HepG2 (cell line): ENCODE data around the gene PGPEP1. TPM values are rescaled to one million over a fixed set of nuclear protein-coding genes. Genes with fewer than 3 reads are reported as not detected.

Source experiments
- ATF2 ChIP-seq: sonication (generic); formaldehyde crosslinking; IDR thresholded peaks from 2 replicates; pipeline ENCODE4 v1.4.0; 2020; ENCODE audit warnings: missing genetic modification reagents
- CCDC6 ChIP-seq: sonication (generic); formaldehyde crosslinking; IDR thresholded peaks from 2 replicates; pipeline ENCODE4 v1.8.1; 2022; ENCODE audit warnings: mild to moderate bottlenecking, missing genetic modification reagents, moderate library complexity
- CTCF ChIP-seq: sonication (generic); formaldehyde crosslinking; IDR thresholded peaks from 2 replicates; pipeline ENCODE4 v1.5.0; 2020; ENCODE audit warnings: mild to moderate bottlenecking, missing genetic modification reagents, moderate library complexity
- EEA1 ChIP-seq: sonication (generic); formaldehyde crosslinking; IDR thresholded peaks from 2 replicates; pipeline ENCODE4 v1.5.1; 2020; ENCODE audit warnings: mild to moderate bottlenecking, missing genetic modification reagents, borderline replicate concordance
- ETS1 ChIP-seq: sonication (generic); formaldehyde crosslinking; IDR thresholded peaks from 2 replicates; pipeline ENCODE4 v1.4.0; 2020; ENCODE audit warnings: missing genetic modification reagents
- FOSL1 ChIP-seq: sonication (generic); formaldehyde crosslinking; IDR thresholded peaks from 2 replicates; pipeline ENCODE4 v1.9.0; 2021; ENCODE audit warnings: missing genetic modification reagents, borderline replicate concordance
- FOXA3 ChIP-seq: IDR thresholded peaks from 2 replicates; pipeline ENCODE4 v1.6.1; 2016; ENCODE audit warnings: missing genetic modification reagents, missing compliant biosample characterization
- FOXO1 ChIP-seq: sonication (generic); formaldehyde crosslinking; IDR thresholded peaks from 2 replicates; pipeline ENCODE4 v1.4.0; 2020; ENCODE audit warnings: missing genetic modification reagents
- HBP1 ChIP-seq: IDR thresholded peaks from 2 replicates; pipeline ENCODE4 v1.6.1; 2016; ENCODE audit warnings: low read depth, control low read depth
- POLR2A ChIP-seq, 2 experiments: IDR thresholded peaks; 2 replicates each; pipeline ENCODE4 v1.6.1; 2011; ENCODE audit warnings: low read depth in 2 of 2, low read length in 2 of 2, mild to moderate bottlenecking in 1 of 2, moderate library complexity in 1 of 2; ENCODE audit not compliant: insufficient read depth in 1 of 2
- POLR2AphosphoS5 ChIP-seq: IDR thresholded peaks from 2 replicates; pipeline ENCODE4 v1.6.1; 2012; ENCODE audit warnings: low read depth, low read length
- RFXAP ChIP-seq: sonication (generic); formaldehyde crosslinking; IDR thresholded peaks from 2 replicates; pipeline ENCODE4 v1.4.0; 2020; ENCODE audit warnings: missing genetic modification reagents, borderline replicate concordance
- SATB2 ChIP-seq: sonication (generic); formaldehyde crosslinking; IDR thresholded peaks from 2 replicates; pipeline ENCODE4 v1.5.0; 2020; ENCODE audit warnings: missing genetic modification reagents
- STAT5B ChIP-seq: sonication (generic); formaldehyde crosslinking; IDR thresholded peaks from 2 replicates; pipeline ENCODE4 v1.4.0; 2020; ENCODE audit warnings: missing genetic modification reagents
- ZBTB8A ChIP-seq: sonication (generic); formaldehyde crosslinking; IDR thresholded peaks from 2 replicates; pipeline ENCODE4 v1.4.0; 2020; ENCODE audit warnings: mild to moderate bottlenecking, low read depth, missing genetic modification reagents, borderline replicate concordance
- ZKSCAN5 ChIP-seq: sonication (generic); formaldehyde crosslinking; IDR thresholded peaks from 2 replicates; pipeline ENCODE4 v1.5.1; 2020; ENCODE audit warnings: mild to moderate bottlenecking, missing genetic modification reagents
- ZNF235 ChIP-seq: sonication (generic); formaldehyde crosslinking; IDR thresholded peaks from 2 replicates; pipeline ENCODE4 v1.8.1; 2023; ENCODE audit warnings: mild to moderate bottlenecking, missing genetic modification reagents, borderline replicate concordance
- ZNF704 ChIP-seq: sonication (generic); formaldehyde crosslinking; IDR thresholded peaks from 2 replicates; pipeline ENCODE4 v1.8.1; 2023; ENCODE audit warnings: mild to moderate bottlenecking, inconsistent platforms, moderate library complexity, missing genetic modification reagents, borderline replicate concordance
- ZNF879 ChIP-seq: sonication (generic); formaldehyde crosslinking; IDR thresholded peaks from 2 replicates; pipeline ENCODE4 v1.8.1; 2023; ENCODE audit warnings: missing genetic modification reagents
- polyA plus RNA-seq, 8 experiments: library from polyadenylated mRNA; depleted of rRNA in 3 of 8; stranded (reverse) in 7 of 8; unstranded in 1 of 8; fragments of >200 nt; fragmentation: Illumina TruSeq in 4 of 8; extraction: Trizol in 4 of 8; gene quantifications; 2 replicates each; pipeline versions ENCODE4 v1.2.1 to v1.2.3, GENCODE V29; 2011 to 2016; ENCODE audit warnings: low read depth in 4 of 8, missing spikeins in 1 of 8, mixed read lengths in 1 of 8; ENCODE audit not compliant: insufficient read depth in 1 of 8
- total RNA-seq, 5 experiments: library from RNA; depleted of rRNA; stranded (reverse); fragments of >200 nt; fragmentation: Illumina TruSeq; extraction: Trizol; gene quantifications; 2 replicates each; pipeline ENCODE4 v1.2.3, GENCODE V29; 2016; ENCODE audit warnings: low read depth in 1 of 5
- TF ChIP-seq, protein P1 (sequence below): sonication (generic); formaldehyde crosslinking; IDR thresholded peaks from 2 replicates; pipeline ENCODE4 v1.4.0; 2020; ENCODE audit warnings: missing genetic modification reagents
- TF ChIP-seq, protein P2 (sequence below): sonication (generic); IDR thresholded peaks from 2 replicates; pipeline ENCODE4 v1.6.1; 2016; ENCODE audit warnings: low read depth, borderline replicate concordance

Gene PGPEP1
- total and polyA plus RNA-seq, 2 of the 13 experiments (the other 11 are each of a cell fraction or from before 2014, with no cell fraction given): 53.1 to 56.6 TPM

GRCh38 chr19:18385675-18386542 is 45.5 kb downstream of the PGPEP1 start, which contains the start of gene GDF15 (continued):
- TF ChIP-seq ZNF879 (CRISPR knock-in tag) (peak; percentile 88), CTCF (CRISPR knock-in tag) (peak; percentile 95), POLR2AphosphoS5 (peak; percentile 98), CCDC6 (CRISPR knock-in tag) (peak; percentile 97), ZNF235 (no peak; the same call in 1 of the 2 replicates), FOXA3 (CRISPR knock-in tag) (peak; percentile 89), ZNF704 (CRISPR knock-in tag) (peak; percentile 91), ETS1 (CRISPR knock-in tag) (peak; percentile 93; the same call in 1 of the 2 replicates), POLR2A (IDR thresholded peaks at IDR 0.05; ENCODE audit: insufficient read depth in 1 of 2, low read depth in 2 of 2, low read length in 2 of 2) (peak; percentile 100), STAT5B (CRISPR knock-in tag) (peak; percentile 36), FOSL1 (CRISPR knock-in tag) (peak; percentile 70; the same call in 1 of the 2 replicates), HBP1 (CRISPR knock-in tag) (0 out of 2 replicates have a peak, but pooled peaks have one; percentile 52), SATB2 (peak; percentile 94; the same call in 1 of the 2 replicates), RFXAP (CRISPR knock-in tag) (peak; percentile 94; the same call in 1 of the 2 replicates), ATF2 (CRISPR knock-in tag) (peak; percentile 94), EEA1 (CRISPR knock-in tag) (no peak; the same call in 1 of the 2 replicates), FOXO1 (CRISPR knock-in tag) (peak; percentile 88), ZKSCAN5 (no peak), ZBTB8A (CRISPR knock-in tag) (peak; percentile 97)
- TF ChIP-seq, protein P1, sequence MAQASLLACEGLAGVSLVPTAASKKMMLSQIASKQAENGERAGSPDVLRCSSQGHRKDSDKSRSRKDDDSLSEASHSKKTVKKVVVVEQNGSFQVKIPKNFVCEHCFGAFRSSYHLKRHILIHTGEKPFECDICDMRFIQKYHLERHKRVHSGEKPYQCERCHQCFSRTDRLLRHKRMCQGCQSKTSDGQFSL (CRISPR knock-in tag): peak; percentile 67
- TF ChIP-seq, protein P2, sequence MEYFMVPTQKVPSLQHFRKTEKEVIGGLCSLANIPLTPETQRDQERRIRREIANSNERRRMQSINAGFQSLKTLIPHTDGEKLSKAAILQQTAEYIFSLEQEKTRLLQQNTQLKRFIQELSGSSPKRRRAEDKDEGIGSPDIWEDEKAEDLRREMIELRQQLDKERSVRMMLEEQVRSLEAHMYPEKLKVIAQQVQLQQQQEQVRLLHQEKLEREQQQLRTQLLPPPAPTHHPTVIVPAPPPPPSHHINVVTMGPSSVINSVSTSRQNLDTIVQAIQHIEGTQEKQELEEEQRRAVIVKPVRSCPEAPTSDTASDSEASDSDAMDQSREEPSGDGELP: peak; percentile 88
